B cell (primary cell): Measurements from ENCODE around the gene SYTL2.

Source experiments
- CTCF ChIP-seq: fragments of 200-600 bp; IDR thresholded peaks from one replicate; pipeline ENCODE4 v1.8.0; 2022; ENCODE audit warnings: antibody characterized with exemption, mild to moderate bottlenecking
- EZH2 ChIP-seq: IDR thresholded peaks from 2 replicates; pipeline ENCODE4 v1.6.1; 2012; ENCODE audit warnings: borderline replicate concordance, low read depth, mild to moderate bottlenecking, moderate library complexity, low read length; ENCODE audit not compliant: insufficient read depth, poor library complexity, severe bottlenecking

GRCh38 chr11:85751724-85752123 is 59.2 kb downstream of the SYTL2 start:
- TF ChIP-seq CTCF = no peak
- no peak for TF ChIP-seq EZH2
